Upper lobe of left lung (tissue), 6 donors: ENCODE measurements around the gene RFTN1. TPM values are rescaled to one million over a fixed set of nuclear protein-coding genes. Genes with fewer than 3 reads are reported as not detected.

Experiments
- ATAC-seq, 2 donors: fragments of 200-7000 bp; cut with Tn5 transposase; one replicate each; pipeline ENCODE4 v1.9.1; 2022; ENCODE audit warnings: mild to moderate bottlenecking in 2 of 2, moderate library complexity in 2 of 2; ENCODE audit not compliant: low FRiP score in 2 of 2
- DNase-seq, 2 donors: peaks; one replicate each; pipeline ENCODE4 v3.0.0-alpha.2; 2019 to 2020
- H3K27ac ChIP-seq, 4 donors: fragments of 200-600 bp; sonication (generic); one replicate each; pipeline ENCODE4 v1.5.1; 2016 to 2019
- H3K27me3 ChIP-seq, 4 donors: fragments of 200-600 bp; sonication (generic); one replicate each; pipeline ENCODE4 v1.5.1; 2017 to 2019
- H3K36me3 ChIP-seq, 4 donors: fragments of 200-600 bp; sonication (generic); one replicate each; pipeline ENCODE4 v1.5.1; 2016 to 2019
- H3K4me1 ChIP-seq, 4 donors: fragments of 200-600 bp; sonication (generic); one replicate each; pipeline ENCODE4 v1.5.1; 2018 to 2019
- H3K4me3 ChIP-seq, 4 donors: fragments of 200-600 bp; sonication (generic); one replicate each; pipeline ENCODE4 v1.5.1; 2017 to 2019; ENCODE audit warnings: mild to moderate bottlenecking in 2 of 4, moderate library complexity in 1 of 4
- H3K9me3 ChIP-seq, 4 donors: fragments of 200-600 bp; sonication (generic); one replicate each; pipeline ENCODE4 v1.5.1; 2018 to 2019
- EP300 ChIP-seq, 4 donors: sonication (generic); formaldehyde crosslinking; IDR thresholded peaks; one replicate each; pipeline ENCODE4 v1.5.1; 2017; ENCODE audit warnings: antibody characterized with exemption in 4 of 4, control low read depth in 2 of 4
- POLR2A ChIP-seq, 4 donors: fragments of 450-650 bp; IDR thresholded peaks; one replicate each; pipeline ENCODE4 v1.5.1; 2016 to 2017; ENCODE audit warnings: antibody characterized with exemption in 4 of 4, mild to moderate bottlenecking in 2 of 4
- POLR2AphosphoS5 ChIP-seq, 2 donors: sonication (generic); formaldehyde crosslinking; IDR thresholded peaks; one replicate each; pipeline ENCODE4 v1.5.1; 2017; ENCODE audit warnings: antibody characterized with exemption in 2 of 2
- WGBS, 2 donors: methylation state at CpG; one replicate each; pipeline ENCODE4 v1.1.5; 2017 to 2018; 5-methylcytosine and 5-hydroxymethylcytosine counted together
- total RNA-seq, 6 donors: library from RNA; depleted of rRNA in 4 of 6; stranded (reverse); fragments of >200 nt in 4 of 6; gene quantifications; one replicate each; pipeline versions ENCODE4 v1.1.0 to v1.2.1, GENCODE V29; 2016 to 2021
- TF ChIP-seq, protein P1 (sequence below), 6 experiments: fragments of 450-650 bp in 4 of 6; fragments of 200-600 bp in 2 of 6; sonication (generic) in 2 of 6; IDR thresholded peaks; one replicate each; pipeline ENCODE4 v1.5.1; 2016 to 2019; ENCODE audit warnings: antibody characterized with exemption in 6 of 6
- donor health status: DM: no; HTN: no; CAD: no; lungs with moderate emphysema.
- donor health status: DM: no; HTN: yes; CAD: no; lungs with severe emphysema.

The RFTN1 gene
- total RNA-seq, 6 donors from 2014 or later: 62.1 to 121 (median 76.1) TPM

DNA sequence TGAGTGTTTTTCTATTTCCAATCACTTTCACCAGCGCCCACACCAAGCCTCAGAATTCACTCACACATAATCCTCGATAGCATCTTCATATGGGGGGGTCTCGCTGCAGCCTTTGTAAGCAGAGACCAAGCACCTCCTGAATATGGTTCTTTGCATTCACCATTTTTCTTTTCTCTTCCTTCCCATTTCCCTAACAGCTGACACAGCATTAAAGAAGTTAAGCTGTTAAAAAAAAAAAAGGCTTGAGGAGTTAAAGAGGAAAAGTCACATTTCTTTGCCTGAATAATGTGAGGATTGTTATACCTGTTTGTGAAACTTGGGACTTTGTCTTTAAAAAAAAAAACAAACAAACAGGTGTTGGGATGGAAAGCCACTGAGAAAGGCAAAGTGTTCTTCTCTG lies 41.6 kb downstream of the RFTN1 start:
- Histone ChIP-seq H3K36me3 (peaks cover 0 to 12% (median 2%) of the 10 kb centered on the region in 4 donors), H3K27me3 (no peaks in the 10 kb centered on the region), H3K27ac (no peak overlapping the region), H3K9me3 (peaks cover 0 to 8% (median 0%) of the 10 kb centered on the region in 4 donors), H3K4me1 (peaks cover 13 to 42% (median 23%) of the 10 kb centered on the region in 4 donors), H3K4me3 (no peak overlapping the region)
- no peak for DNase-seq
- ATAC-seq: no peak
- TF ChIP-seq EP300 (IDR thresholded peaks at IDR 0.05) (no peak), POLR2AphosphoS5 (IDR thresholded peaks at IDR 0.05) (no peak), POLR2A (IDR thresholded peaks at IDR 0.05) (no peak)
- TF ChIP-seq, protein P1, sequence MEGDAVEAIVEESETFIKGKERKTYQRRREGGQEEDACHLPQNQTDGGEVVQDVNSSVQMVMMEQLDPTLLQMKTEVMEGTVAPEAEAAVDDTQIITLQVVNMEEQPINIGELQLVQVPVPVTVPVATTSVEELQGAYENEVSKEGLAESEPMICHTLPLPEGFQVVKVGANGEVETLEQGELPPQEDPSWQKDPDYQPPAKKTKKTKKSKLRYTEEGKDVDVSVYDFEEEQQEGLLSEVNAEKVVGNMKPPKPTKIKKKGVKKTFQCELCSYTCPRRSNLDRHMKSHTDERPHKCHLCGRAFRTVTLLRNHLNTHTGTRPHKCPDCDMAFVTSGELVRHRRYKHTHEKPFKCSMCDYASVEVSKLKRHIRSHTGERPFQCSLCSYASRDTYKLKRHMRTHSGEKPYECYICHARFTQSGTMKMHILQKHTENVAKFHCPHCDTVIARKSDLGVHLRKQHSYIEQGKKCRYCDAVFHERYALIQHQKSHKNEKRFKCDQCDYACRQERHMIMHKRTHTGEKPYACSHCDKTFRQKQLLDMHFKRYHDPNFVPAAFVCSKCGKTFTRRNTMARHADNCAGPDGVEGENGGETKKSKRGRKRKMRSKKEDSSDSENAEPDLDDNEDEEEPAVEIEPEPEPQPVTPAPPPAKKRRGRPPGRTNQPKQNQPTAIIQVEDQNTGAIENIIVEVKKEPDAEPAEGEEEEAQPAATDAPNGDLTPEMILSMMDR (IDR thresholded peaks at IDR 0.05): no peak
- 93 to 100% methylated on average over 3 of the region's 3 CpGs for WGBS, 2 donors

DNA sequence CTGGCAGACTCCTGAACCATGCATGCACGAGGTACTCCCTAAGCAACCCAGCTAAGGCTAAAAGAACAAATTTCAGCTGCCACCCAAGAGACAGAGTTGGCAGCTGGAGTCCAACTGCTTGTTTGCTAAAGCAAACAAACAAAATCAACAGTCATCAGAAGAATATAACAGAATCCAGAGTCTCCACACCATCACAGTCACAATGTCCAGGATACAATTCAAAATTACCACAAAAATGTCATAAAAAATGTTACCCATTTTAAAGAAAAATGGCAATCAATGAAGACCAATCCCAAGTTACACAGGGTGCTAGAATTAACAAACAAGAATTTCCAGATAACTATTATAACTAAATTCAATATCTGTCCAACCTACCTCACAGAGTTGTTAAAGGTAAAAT lies 42.9 kb downstream of the RFTN1 start:
- H3K4me1 ChIP-seq: peaks cover 6 to 30% (median 19%) of the 10 kb centered on the region in 4 donors
- peaks cover 0 to 8% (median 0%) of the 10 kb centered on the region in 4 donors for H3K9me3 ChIP-seq
- WGBS, 2 donors: 85 to 100% methylated on average over 1 of the region's 1 CpG
- peaks cover 0 to 12% (median 2%) of the 10 kb centered on the region in 4 donors for H3K36me3 ChIP-seq
- ATAC-seq (no peak), DNase-seq (no peak)
- no peaks in the 10 kb centered on the region for H3K27me3 ChIP-seq
- no peak overlapping the region for H3K27ac ChIP-seq
- no peak overlapping the region for H3K4me3 ChIP-seq
- TF ChIP-seq, protein P1 (IDR thresholded peaks at IDR 0.05): no peak
- TF ChIP-seq POLR2A (IDR thresholded peaks at IDR 0.05): no peak
- TF ChIP-seq EP300 (IDR thresholded peaks at IDR 0.05): no peak
- TF ChIP-seq POLR2AphosphoS5 (IDR thresholded peaks at IDR 0.05): no peak

DNA sequence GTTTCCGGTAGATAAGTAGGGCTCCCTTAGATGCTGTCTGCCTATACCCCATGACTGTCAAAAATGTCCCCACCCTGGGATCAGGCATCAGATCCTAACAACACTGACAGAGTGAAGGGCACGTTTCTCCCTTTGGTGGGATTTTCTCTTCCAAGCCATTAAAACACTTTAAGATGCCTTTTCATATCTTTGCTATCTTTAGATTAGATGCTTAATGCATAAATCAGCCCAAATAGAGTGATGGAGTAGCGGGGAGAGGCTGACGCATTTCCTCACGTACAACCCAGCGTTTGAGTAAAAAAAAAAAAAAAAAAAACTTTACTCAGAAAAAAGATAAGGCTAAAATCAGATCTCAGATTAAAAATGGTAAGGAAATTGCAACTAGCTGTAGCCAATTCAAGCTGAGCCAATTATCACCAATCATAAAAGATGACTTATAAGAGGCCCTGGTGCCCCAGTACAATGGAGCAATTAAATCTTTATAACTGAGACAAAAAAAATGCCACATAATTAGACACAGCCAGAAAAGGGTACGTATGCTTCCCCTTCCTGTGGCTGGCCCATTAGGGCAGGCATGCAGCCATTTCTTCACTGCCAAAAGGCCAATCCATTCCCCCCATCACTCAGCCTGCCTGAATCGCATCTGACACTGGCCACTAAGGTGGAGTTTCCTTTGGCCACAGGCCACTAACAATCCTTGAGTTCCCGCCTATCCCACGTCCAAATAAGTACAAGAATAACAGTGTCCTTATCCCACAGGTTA lies 45.0 kb downstream of the RFTN1 start:
- WGBS, 2 donors: 42 to 56% methylated on average over 10 of the region's 10 CpGs

DNA sequence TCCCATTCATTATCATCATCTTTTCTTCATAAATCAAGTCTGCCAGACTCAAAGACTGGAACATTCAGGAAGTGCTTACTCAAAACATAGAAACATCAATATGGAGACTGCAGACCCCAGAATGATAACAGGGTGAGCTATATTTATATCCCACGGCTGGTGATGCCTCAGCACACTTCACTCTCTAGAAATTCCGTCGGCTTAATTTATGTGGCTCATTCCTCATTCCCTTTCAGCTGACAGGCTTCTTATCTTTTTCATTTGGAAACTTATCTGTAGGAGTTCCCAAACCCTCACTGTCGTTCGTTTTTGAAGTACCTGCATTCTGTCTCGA lies 45.5 kb downstream of the RFTN1 start:
- Histone ChIP-seq H3K9me3 (peaks cover 0 to 8% (median 0%) of the 10 kb centered on the region in 4 donors), H3K36me3 (peaks cover 0 to 12% (median 2%) of the 10 kb centered on the region in 4 donors), H3K4me3 (no peak overlapping the region), H3K4me1 (peaks cover 7 to 30% (median 15%) of the 10 kb centered on the region in 4 donors), H3K27ac (peak overlapping the region in 3 of 4 donors; percentile 24 to 46 (median 28)), H3K27me3 (no peaks in the 10 kb centered on the region)
- no peak for TF ChIP-seq POLR2A (IDR thresholded peaks at IDR 0.05)
- TF ChIP-seq, protein P1 (IDR thresholded peaks at IDR 0.05): no peak
- TF ChIP-seq POLR2AphosphoS5 (IDR thresholded peaks at IDR 0.05): no peak
- TF ChIP-seq EP300 (IDR thresholded peaks at IDR 0.05): no peak
- DNase-seq (no peak), ATAC-seq (no peak)
- WGBS, 2 donors: 21 to 23% methylated on average over 6 of the region's 6 CpGs

More for the DNA sequence above, 45.0 kb downstream of the RFTN1 start:
- TF ChIP-seq, protein P1 (IDR thresholded peaks at IDR 0.05): no peak
- peak in 1 of 2 donors; percentile 11 for TF ChIP-seq POLR2AphosphoS5 (IDR thresholded peaks at IDR 0.05)
- TF ChIP-seq EP300 (IDR thresholded peaks at IDR 0.05): no peak
- Histone ChIP-seq H3K27me3 (no peaks in the 10 kb centered on the region), H3K9me3 (peaks cover 0 to 8% (median 0%) of the 10 kb centered on the region in 4 donors), H3K27ac (peak overlapping the region in 3 of 4 donors; percentile 24 to 46 (median 28)), H3K4me1 (peaks cover 6 to 33% (median 15%) of the 10 kb centered on the region in 4 donors), H3K36me3 (peaks cover 0 to 12% (median 2%) of the 10 kb centered on the region in 4 donors), H3K4me3 (no peak overlapping the region)
- ATAC-seq: no peak
- no peak for DNase-seq
